Measurements from ENCODE around the gene FGGY.

DNA sequence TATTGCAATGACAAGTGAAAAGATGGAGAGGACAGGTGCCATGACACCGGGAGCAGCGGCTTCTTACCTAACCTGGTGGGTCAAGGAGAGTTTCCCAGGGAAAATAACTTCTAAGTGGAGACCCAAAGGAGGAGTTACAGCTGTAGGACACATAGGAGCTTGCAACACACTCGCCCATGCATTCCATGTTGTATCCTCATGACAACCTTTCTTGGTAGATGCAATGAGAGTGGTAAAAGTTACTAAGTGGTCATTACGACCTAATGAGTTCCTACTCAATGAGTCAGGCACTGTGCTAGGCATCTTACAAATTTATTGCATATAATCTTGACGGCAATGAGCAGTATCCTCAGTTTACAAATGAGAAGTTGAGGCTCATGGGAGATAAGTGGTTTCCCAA is 398.4 kb downstream of the FGGY start:
- TF ChIP-seq, protein P1, sequence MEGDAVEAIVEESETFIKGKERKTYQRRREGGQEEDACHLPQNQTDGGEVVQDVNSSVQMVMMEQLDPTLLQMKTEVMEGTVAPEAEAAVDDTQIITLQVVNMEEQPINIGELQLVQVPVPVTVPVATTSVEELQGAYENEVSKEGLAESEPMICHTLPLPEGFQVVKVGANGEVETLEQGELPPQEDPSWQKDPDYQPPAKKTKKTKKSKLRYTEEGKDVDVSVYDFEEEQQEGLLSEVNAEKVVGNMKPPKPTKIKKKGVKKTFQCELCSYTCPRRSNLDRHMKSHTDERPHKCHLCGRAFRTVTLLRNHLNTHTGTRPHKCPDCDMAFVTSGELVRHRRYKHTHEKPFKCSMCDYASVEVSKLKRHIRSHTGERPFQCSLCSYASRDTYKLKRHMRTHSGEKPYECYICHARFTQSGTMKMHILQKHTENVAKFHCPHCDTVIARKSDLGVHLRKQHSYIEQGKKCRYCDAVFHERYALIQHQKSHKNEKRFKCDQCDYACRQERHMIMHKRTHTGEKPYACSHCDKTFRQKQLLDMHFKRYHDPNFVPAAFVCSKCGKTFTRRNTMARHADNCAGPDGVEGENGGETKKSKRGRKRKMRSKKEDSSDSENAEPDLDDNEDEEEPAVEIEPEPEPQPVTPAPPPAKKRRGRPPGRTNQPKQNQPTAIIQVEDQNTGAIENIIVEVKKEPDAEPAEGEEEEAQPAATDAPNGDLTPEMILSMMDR (IDR thresholded peaks at IDR 0.05), result no peak
- TF ChIP-seq POLR2A (IDR thresholded peaks at IDR 0.05), result no peak

Measured in body of pancreas (tissue), 4 donors.